IPS-11a (cell line): ENCODE data around the gene DDX31.

Experiments
- H3K4me3 ChIP-seq: one replicate; pipeline ENCODE4 v1.5.1; 2013; ENCODE audit warnings: low read depth, low read length, control low read depth

DDX31 gene

GRCh38 chr9:132548751-132549640, 120.8 kb downstream of the DDX31 start:
- H3K4me3 ChIP-seq = no peak overlapping the region

GRCh38 chr9:132547976-132548730, 121.6 kb downstream of the DDX31 start:
- no peak overlapping the region for H3K4me3 ChIP-seq

- no peak overlapping the region for H3K4me3 ChIP-seq
Measured at GRCh38 chr9:132547436-132547835, 122.3 kb downstream of the DDX31 start.

- no peak overlapping the region for H3K4me3 ChIP-seq
Measured at GRCh38 chr9:132547052-132547431, 122.7 kb downstream of the DDX31 start.

- H3K4me3 ChIP-seq = peak overlapping the region; percentile 6
Measured at GRCh38 chr9:132546148-132547051, 123.4 kb downstream of the DDX31 start.

- no peak overlapping the region for H3K4me3 ChIP-seq
Measured at GRCh38 chr9:132545578-132545977, 124.2 kb downstream of the DDX31 start.

- no peak overlapping the region for H3K4me3 ChIP-seq
Measured at GRCh38 chr9:132543960-132544359, 125.8 kb downstream of the DDX31 start.

- H3K4me3 ChIP-seq = no peak overlapping the region
Measured at GRCh38 chr9:132543251-132543650, 126.5 kb downstream of the DDX31 start.
